IMR-90 (cell line): ENCODE results near the gene SUGP2.

Source experiments
- BHLHE40 ChIP-seq: fragments of 150-350 bp; IDR thresholded peaks from 2 replicates; pipeline ENCODE4 v1.6.1; 2016; ENCODE audit warnings: mild to moderate bottlenecking, low read depth, low read length
- RAD21 ChIP-seq: IDR thresholded peaks from 2 replicates; pipeline ENCODE4 v1.6.1; 2012; ENCODE audit warnings: low read length, improper control_type of control experiment
- SMC3 ChIP-seq: fragments of 150-350 bp; IDR thresholded peaks from 2 replicates; pipeline ENCODE4 v1.6.1; 2016; ENCODE audit warnings: low read depth, mild to moderate bottlenecking, antibody characterized with exemption, low read length, moderate library complexity
- USF2 ChIP-seq: fragments of 150-350 bp; IDR thresholded peaks from 2 replicates; pipeline ENCODE4 v1.6.1; 2017; ENCODE audit warnings: mild to moderate bottlenecking, antibody characterized with exemption, low read length, low read depth
- TF ChIP-seq, protein P1 (sequence below): conservative IDR thresholded peaks from 2 replicates; pipeline ENCODE4 v1.5.1; 2012; ENCODE audit warnings: mild to moderate bottlenecking, low read depth, low read length, improper control_type of control experiment

DNA sequence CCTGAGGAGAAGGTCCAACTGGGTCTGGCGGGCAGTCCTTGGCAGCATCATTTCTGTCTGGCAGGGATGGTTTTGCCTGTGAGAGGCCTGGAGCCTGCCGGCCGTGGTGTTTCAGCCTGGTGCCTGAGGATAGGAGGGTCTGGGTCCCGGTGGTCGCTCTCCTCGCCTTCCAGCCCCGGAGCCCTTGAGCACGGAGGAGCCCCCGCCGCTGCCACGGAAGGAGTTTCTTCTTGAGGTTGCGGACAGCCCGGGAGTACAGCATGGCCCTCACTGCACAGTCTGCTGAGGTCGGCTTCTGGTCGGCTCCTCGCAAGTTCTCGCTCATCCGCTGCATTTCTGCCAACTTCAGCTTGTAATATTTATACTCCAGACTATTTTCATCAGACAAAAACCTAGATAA, 23.4 kb downstream of the SUGP2 start:
- TF ChIP-seq SMC3 (no peak), RAD21 (no peak), USF2 (no peak), BHLHE40 (no peak)
- TF ChIP-seq, protein P1, sequence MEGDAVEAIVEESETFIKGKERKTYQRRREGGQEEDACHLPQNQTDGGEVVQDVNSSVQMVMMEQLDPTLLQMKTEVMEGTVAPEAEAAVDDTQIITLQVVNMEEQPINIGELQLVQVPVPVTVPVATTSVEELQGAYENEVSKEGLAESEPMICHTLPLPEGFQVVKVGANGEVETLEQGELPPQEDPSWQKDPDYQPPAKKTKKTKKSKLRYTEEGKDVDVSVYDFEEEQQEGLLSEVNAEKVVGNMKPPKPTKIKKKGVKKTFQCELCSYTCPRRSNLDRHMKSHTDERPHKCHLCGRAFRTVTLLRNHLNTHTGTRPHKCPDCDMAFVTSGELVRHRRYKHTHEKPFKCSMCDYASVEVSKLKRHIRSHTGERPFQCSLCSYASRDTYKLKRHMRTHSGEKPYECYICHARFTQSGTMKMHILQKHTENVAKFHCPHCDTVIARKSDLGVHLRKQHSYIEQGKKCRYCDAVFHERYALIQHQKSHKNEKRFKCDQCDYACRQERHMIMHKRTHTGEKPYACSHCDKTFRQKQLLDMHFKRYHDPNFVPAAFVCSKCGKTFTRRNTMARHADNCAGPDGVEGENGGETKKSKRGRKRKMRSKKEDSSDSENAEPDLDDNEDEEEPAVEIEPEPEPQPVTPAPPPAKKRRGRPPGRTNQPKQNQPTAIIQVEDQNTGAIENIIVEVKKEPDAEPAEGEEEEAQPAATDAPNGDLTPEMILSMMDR = no peak
